ENCODE measurements around the gene LPP.

LPP gene

DNA sequence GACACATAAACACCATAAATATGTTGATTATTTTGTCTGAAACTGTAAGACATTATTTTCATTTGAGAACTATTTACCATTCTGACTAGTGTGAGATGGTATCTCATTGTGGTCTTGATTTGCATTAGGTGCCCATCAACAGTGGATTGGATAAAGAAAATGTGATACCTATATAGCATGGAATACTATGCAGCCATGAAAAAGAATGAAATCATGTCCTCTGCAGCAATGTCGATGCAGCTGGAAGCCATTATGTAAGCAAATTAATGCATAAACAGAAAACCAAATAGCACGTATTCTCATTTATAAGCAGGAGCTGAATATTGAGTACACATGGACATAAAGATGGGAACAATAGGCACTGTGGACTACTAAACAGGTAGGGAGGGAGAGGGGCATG lies 759.1 kb downstream of the LPP start:
- CTCF ChIA-PET: no interaction called here
- POLR2A ChIA-PET: no interaction called here
- no peak for DNase-seq (ENCODE audit: extremely low spot score)
- TF ChIP-seq CTCF (IDR thresholded peaks at IDR 0.05; ENCODE audit: control extremely low read depth, extremely low read depth, low read depth, missing control alignments): no peak

GRCh38 chr3:188914552-188914951 lies 760.6 kb downstream of the LPP start:
- ChIA-PET POLR2A (no interaction called here), CTCF (interaction anchor here (1.6 to 1.9 kb wide), 2 partner anchors 40 to 1175 kb away, joined by 7 to 8 read pairs; no protein-coding TSS in a partner anchor)

DNA sequence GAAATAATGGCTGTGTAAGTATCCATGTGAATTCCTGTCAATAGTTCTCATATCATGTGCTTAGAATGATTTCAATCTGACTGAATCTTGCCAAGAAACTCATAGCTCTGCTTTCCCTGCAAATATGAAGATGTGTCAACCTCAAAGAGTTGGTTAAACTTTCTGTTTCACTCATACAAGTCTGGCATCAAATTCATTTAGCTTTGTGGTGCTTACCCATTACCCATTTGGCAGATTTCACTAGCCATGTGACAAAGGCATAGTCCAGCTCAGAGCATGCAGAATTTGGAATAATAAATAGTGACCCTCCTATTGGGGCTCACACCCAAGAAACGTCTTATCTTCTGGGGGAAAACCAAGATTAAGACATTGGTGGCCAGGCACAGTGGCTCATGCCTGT lies 761.2 kb downstream of the LPP start:
- no peak for DNase-seq (ENCODE audit: extremely low spot score)
- ChIA-PET POLR2A (no interaction called here), CTCF (interaction anchor here (1.6 to 1.9 kb wide), 2 partner anchors 40 to 1176 kb away, joined by 7 to 8 read pairs; no protein-coding TSS in a partner anchor)
- no peak for TF ChIP-seq CTCF (IDR thresholded peaks at IDR 0.05; ENCODE audit: control extremely low read depth, extremely low read depth, low read depth, missing control alignments)

More at GRCh38 chr3:188914552-188914951, 760.6 kb downstream of the LPP start:
- TF ChIP-seq CTCF (IDR thresholded peaks at IDR 0.05; ENCODE audit: control extremely low read depth, extremely low read depth, low read depth, missing control alignments): no peak
- DNase-seq (ENCODE audit: extremely low spot score): no peak

GRCh38 chr3:188916934-188917401 lies 763.0 kb downstream of the LPP start:
- no peak for TF ChIP-seq CTCF (IDR thresholded peaks at IDR 0.05; ENCODE audit: control extremely low read depth, extremely low read depth, low read depth, missing control alignments)
- DNase-seq (ENCODE audit: extremely low spot score): no peak
- CTCF ChIA-PET: interaction anchor here (1.5 kb wide), 1 partner anchor 37 kb away, joined by 3 read pairs; no protein-coding TSS in a partner anchor
- POLR2A ChIA-PET: no interaction called here

DNA sequence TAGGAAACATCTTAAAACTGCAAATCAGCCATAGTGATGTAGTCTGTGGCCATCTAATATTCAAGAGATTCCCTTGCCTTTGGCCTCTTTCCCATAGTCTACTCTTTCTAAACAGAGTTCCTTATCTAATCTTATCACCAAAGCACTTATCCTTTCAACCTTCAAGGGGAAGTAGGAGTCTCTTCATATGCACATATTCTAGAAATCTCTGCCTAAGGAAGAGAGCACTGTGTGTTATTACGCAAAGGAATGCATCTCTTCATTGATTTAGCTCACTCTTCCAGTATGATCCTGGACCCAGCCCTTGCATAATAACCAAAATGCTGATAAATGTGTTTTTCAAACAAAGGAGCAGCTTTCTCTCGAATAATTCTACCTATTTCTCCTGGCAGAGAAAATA lies 764.1 kb downstream of the LPP start:
- ChIA-PET CTCF (no interaction called here), POLR2A (no interaction called here)
- no peak for TF ChIP-seq CTCF (IDR thresholded peaks at IDR 0.05; ENCODE audit: control extremely low read depth, extremely low read depth, low read depth, missing control alignments)
- DNase-seq (ENCODE audit: extremely low spot score): no peak

- ChIA-PET POLR2A (no interaction called here), CTCF (interaction anchor here (1.0 to 2.2 kb wide), 4 partner anchors 12 to 1183 kb away, joined by 3 to 9 read pairs (median 4); no protein-coding TSS in a partner anchor)
- no peak for TF ChIP-seq CTCF (IDR thresholded peaks at IDR 0.05; ENCODE audit: control extremely low read depth, extremely low read depth, low read depth, missing control alignments)
- DNase-seq (ENCODE audit: extremely low spot score): no peak
These were observed 769.7 kb downstream of the LPP start for GRCh38 chr3:188923671-188924070.
